Karpas-422 (cell line): ENCODE measurements around the gene TAF5L. TPM values are rescaled to one million over a fixed set of nuclear protein-coding genes. Genes with fewer than 3 reads are reported as not detected.

Experiments used
- small RNA-seq: library from RNA; depleted of rRNA; stranded (forward); fragments of <200 nt; gene quantifications from one replicate; pipeline ENCODE3, GENCODE V24; 2014
- total RNA-seq: library from RNA; depleted of rRNA; stranded (reverse); fragments of >200 nt; shearing (Covaris generic); gene quantifications from 2 replicates; pipeline ENCODE4 v1.2.3, GENCODE V29; 2014; ENCODE audit warnings: low replicate concordance; rRNA removed

The TAF5L gene
- total RNA-seq, 1 experiment from 2014 or later = 32.6 TPM

Small RNAs within 50 kb of the gene (small RNA-seq; reads per million reads assigned to genes)
- gene HMGN2P19 (not detected), gene RNA5SP78 (not detected)

Other genes starting within 250 kb of the TAF5L start
- gene ACTA1, start 192.0 kb downstream of the TAF5L start, total RNA-seq = not detected in 2 replicates
- gene NUP133, start 117.8 kb downstream of the TAF5L start, total RNA-seq = 27.1 and 56.9 TPM in 2 replicates
- 19.9 and 27.8 TPM in 2 replicates for gene ABCB10, start 67.4 kb downstream of the TAF5L start, total RNA-seq
- gene URB2, start 125 bp upstream of the TAF5L start, total RNA-seq = 14.1 and 15.0 TPM in 2 replicates